ENCODE data around the gene KDM5B. TPM values are rescaled to one million over a fixed set of nuclear protein-coding genes. Genes with fewer than 3 reads are reported as not detected.

Gene KDM5B
- total and polyA plus RNA-seq, 2 of the 8 experiments (the other 6 are each of a cell fraction or from before 2014, with no cell fraction given), result 73.3 to 210 TPM

DNA sequence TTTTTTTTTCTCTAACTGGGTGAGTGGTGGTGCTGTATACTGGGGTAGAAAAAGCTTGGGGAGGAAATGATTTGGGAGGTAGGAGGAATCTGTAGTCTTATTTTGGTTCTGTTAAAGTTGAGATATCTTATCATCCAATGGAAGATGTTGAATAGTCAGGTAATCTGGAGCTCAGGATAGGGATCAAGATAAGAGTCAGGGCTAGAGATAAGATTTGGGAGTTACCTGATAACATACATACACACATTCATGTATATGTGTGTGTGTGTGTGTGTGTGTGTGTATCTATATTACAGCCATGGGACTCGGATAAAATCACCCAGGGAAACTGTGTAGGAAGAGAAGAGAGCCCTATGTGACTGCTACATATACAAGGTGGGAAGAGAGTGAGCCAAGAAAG, 10.6 kb upstream of the KDM5B start:
- H2AK5ac ChIP-seq (ENCODE audit: low read depth, low read length), result no peak overlapping the region
- DNase-seq (ENCODE audit: low read depth in 1 of 2, low spot score in 2 of 2) (no peak), FAIRE-seq (no peak)
- no peak overlapping the region for H3K14ac ChIP-seq (ENCODE audit: insufficient read length)
- H3K27me3 ChIP-seq (replicated peaks in 1 of 4; ENCODE audit: control insufficient read depth in 3 of 4, extremely low read depth in 1 of 4, insufficient read depth in 3 of 4, low read length in 3 of 4), result no peaks in the 10 kb centered on the region
- no peak overlapping the region for H2BK12ac ChIP-seq (ENCODE audit: low read depth, low read length)
- H3K4me3 ChIP-seq (ENCODE audit: extremely low read depth in 1 of 4, insufficient read depth in 2 of 4, low read depth in 3 of 4, low read length in 4 of 4), result no peak overlapping the region
- H3K27ac ChIP-seq (ENCODE audit: low read depth, low read length), result no peak overlapping the region
- H2AFZ ChIP-seq (ENCODE audit: low read length), result no peak overlapping the region
- no peak overlapping the region for H3K4me2 ChIP-seq (ENCODE audit: insufficient read depth in 1 of 2, low read depth in 2 of 2, low read length in 2 of 2)
- H3K23me2 ChIP-seq (ENCODE audit: low read depth, low read length), result no peaks in the 10 kb centered on the region
- H4K8ac ChIP-seq (ENCODE audit: extremely low read depth, insufficient read depth, low read length), result no peak overlapping the region
- H2BK15ac ChIP-seq (ENCODE audit: low read length), result no peak overlapping the region
- no peak overlapping the region for H4K91ac ChIP-seq (replicated peaks; ENCODE audit: insufficient read length, low read length)
- no peak overlapping the region for H3K9ac ChIP-seq (replicated peaks in 1 of 4; ENCODE audit: extremely low read depth in 1 of 4, low read depth in 3 of 4, low read length in 3 of 4)
- no peak overlapping the region for H4K5ac ChIP-seq (ENCODE audit: insufficient read length, low read depth, low read length)
- ChIA-PET POLR2A (ENCODE audit: partially characterized antibody) (interaction anchor here (0.6 kb wide), 1 partner anchor 10 kb away, joined by 3 read pairs; the partner anchor contains the start of gene KDM5B), CTCF (ENCODE audit: partially characterized antibody) (interaction anchor here (0.6 to 1.8 kb wide), 6 partner anchors 9 to 55 kb away, joined by 3 to 4 read pairs (median 3); partner anchors contain the start of gene PCAT6)
- H2BK20ac ChIP-seq (ENCODE audit: low read length), result no peak overlapping the region
- H3K4ac ChIP-seq (replicated peaks; ENCODE audit: insufficient read length, low read depth, low read length), result no peak overlapping the region
- H3K18ac ChIP-seq (ENCODE audit: extremely low read depth, low read length), result no peak overlapping the region
- no peaks in the 10 kb centered on the region for H3K4me1 ChIP-seq (replicated peaks in 1 of 4; ENCODE audit: control insufficient read depth in 3 of 4, insufficient read depth in 4 of 4, low read length in 3 of 4)
- no peak overlapping the region for H3K23ac ChIP-seq (ENCODE audit: insufficient read length)
- H3K9me3 ChIP-seq (ENCODE audit: insufficient read depth in 2 of 2, low read depth in 1 of 2, low read length in 1 of 2), result no peaks in the 10 kb centered on the region
- no peaks in the 10 kb centered on the region for H3K79me1 ChIP-seq (ENCODE audit: low read depth, low read length)
- H2BK120ac ChIP-seq (replicated peaks; ENCODE audit: low read depth, low read length), result no peak overlapping the region
- H3K36me3 ChIP-seq (ENCODE audit: control insufficient read depth in 2 of 4, insufficient read depth in 4 of 4, low read length in 3 of 4), result no peaks in the 10 kb centered on the region
- no peak overlapping the region for H2BK5ac ChIP-seq (ENCODE audit: low read depth, low read length)
- H3K79me2 ChIP-seq (ENCODE audit: control insufficient read depth in 1 of 2, insufficient read depth in 2 of 2, low read length in 2 of 2), result no peaks in the 10 kb centered on the region
- WGBS, 2 experiments (ENCODE audit: extremely low coverage in 1 of 2, insufficient coverage in 1 of 2, insufficient read length in 1 of 2, insufficient replicate concordance in 2 of 2, low coverage in 1 of 2, low lambda C conversion rate in 2 of 2, missing lambda C conversion rate in 1 of 2), result 82% methylated on average over 1 of the region's 1 CpG; no CpG with 5 or more reads in 1 of the 2 experiments
- H3K56ac ChIP-seq (replicated peaks; ENCODE audit: insufficient read length, low read depth, low read length), result no peak overlapping the region
- no peaks in the 10 kb centered on the region for H4K20me1 ChIP-seq (replicated peaks in 1 of 2; ENCODE audit: control insufficient read depth in 1 of 2, insufficient read depth in 2 of 2, low read length in 2 of 2)
- TF ChIP-seq JUND (IDR thresholded peaks at IDR 0.05; ENCODE audit: low read length) (no peak), EP300 (IDR thresholded peaks at IDR 0.05; ENCODE audit: borderline replicate concordance in 1 of 2, low read depth in 2 of 2, low read length in 2 of 2) (no peak), SRF (IDR thresholded peaks at IDR 0.05; ENCODE audit: low read depth, low read length) (no peak), RXRA (IDR thresholded peaks at IDR 0.05; ENCODE audit: insufficient read depth, low read depth, low read length) (no peak), TAF7 (optimal IDR thresholded peaks at IDR 0.05; ENCODE audit: borderline replicate concordance, low read depth, low read length) (no peak), SIRT6 (IDR thresholded peaks at IDR 0.05; ENCODE audit: low read length) (no peak), FOSL1 (IDR thresholded peaks at IDR 0.05; ENCODE audit: insufficient read depth, low read depth, low read length) (no peak), CBX8 (IDR thresholded peaks at IDR 0.05; ENCODE audit: borderline replicate concordance, low read depth, low read length) (no peak), SP2 (IDR thresholded peaks at IDR 0.05; ENCODE audit: low read length) (no peak), SP1 (IDR thresholded peaks at IDR 0.05; ENCODE audit: low read depth, low read length) (no peak)
- TF ChIP-seq, protein P1, sequence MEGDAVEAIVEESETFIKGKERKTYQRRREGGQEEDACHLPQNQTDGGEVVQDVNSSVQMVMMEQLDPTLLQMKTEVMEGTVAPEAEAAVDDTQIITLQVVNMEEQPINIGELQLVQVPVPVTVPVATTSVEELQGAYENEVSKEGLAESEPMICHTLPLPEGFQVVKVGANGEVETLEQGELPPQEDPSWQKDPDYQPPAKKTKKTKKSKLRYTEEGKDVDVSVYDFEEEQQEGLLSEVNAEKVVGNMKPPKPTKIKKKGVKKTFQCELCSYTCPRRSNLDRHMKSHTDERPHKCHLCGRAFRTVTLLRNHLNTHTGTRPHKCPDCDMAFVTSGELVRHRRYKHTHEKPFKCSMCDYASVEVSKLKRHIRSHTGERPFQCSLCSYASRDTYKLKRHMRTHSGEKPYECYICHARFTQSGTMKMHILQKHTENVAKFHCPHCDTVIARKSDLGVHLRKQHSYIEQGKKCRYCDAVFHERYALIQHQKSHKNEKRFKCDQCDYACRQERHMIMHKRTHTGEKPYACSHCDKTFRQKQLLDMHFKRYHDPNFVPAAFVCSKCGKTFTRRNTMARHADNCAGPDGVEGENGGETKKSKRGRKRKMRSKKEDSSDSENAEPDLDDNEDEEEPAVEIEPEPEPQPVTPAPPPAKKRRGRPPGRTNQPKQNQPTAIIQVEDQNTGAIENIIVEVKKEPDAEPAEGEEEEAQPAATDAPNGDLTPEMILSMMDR (IDR thresholded peaks at IDR 0.05; ENCODE audit: control extremely low read depth in 1 of 3, insufficient read depth in 1 of 3, low read depth in 1 of 3, low read length in 3 of 3), result no peak
- TF ChIP-seq, protein P2, sequence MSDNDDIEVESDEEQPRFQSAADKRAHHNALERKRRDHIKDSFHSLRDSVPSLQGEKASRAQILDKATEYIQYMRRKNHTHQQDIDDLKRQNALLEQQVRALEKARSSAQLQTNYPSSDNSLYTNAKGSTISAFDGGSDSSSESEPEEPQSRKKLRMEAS (IDR thresholded peaks at IDR 0.05), result no peak

Data from H1 (cell line).